Measurements from ENCODE around the gene THAP5. TPM values are rescaled to one million over a fixed set of nuclear protein-coding genes. Genes with fewer than 3 reads are reported as not detected.
A peak's percentile ranks its signal among the peaks of the same experiment; 100 is the strongest.

THAP5 gene
- total RNA-seq, 1 experiment from 2014 or later = 19.5 TPM

GRCh38 chr7:108596560-108596959 is 27.1 kb upstream of the THAP5 start (continued):
- TF ChIP-seq AFF4 (CRISPR knock-in tag; IDR thresholded peaks at IDR 0.05; ENCODE audit: borderline replicate concordance) = no peak
- TF ChIP-seq MLX (CRISPR knock-in tag; IDR thresholded peaks at IDR 0.05) = no peak
- no peak for TF ChIP-seq ARID4B (CRISPR knock-in tag; IDR thresholded peaks at IDR 0.05; ENCODE audit: borderline replicate concordance)
- no peak for TF ChIP-seq NR3C1 (CRISPR knock-in tag; conservative IDR thresholded peaks at IDR 0.05; ENCODE audit: low read depth)

GRCh38 chr7:108592646-108593201 is 23.2 kb upstream of the THAP5 start:
- no peak overlapping the region for H3K27ac Mint-ChIP-seq
- POLR2A ChIA-PET = no interaction called here

More at GRCh38 chr7:108592646-108593201, 23.2 kb upstream of the THAP5 start:
- Mint-ChIP-seq H3K36me3 (no peaks in the 10 kb centered on the region), H3K4me3 (no peak overlapping the region), H3K27me3 (ENCODE audit: low read depth) (no peaks in the 10 kb centered on the region; the same call in 1 of the 2 replicates), H3K9me3 (peaks cover 4% of the 10 kb centered on the region; the same call in 1 of the 2 replicates), H3K4me1 (peaks cover 17% of the 10 kb centered on the region)
- peak; percentile 46 for ATAC-seq
- CTCF ChIA-PET = no interaction called here
- no peak for TF ChIP-seq ZMAT4 (CRISPR knock-in tag; IDR thresholded peaks at IDR 0.05)
- TF ChIP-seq IRF1 (CRISPR knock-in tag; IDR thresholded peaks at IDR 0.05) = no peak
- TF ChIP-seq ATF2 (CRISPR knock-in tag; IDR thresholded peaks at IDR 0.05; ENCODE audit: borderline replicate concordance, low read depth) = no peak
- no peak for TF ChIP-seq ZNF317 (CRISPR knock-in tag; IDR thresholded peaks at IDR 0.05; ENCODE audit: borderline replicate concordance, low read depth)
- no peak for TF ChIP-seq E2F4 (CRISPR knock-in tag; IDR thresholded peaks at IDR 0.05; ENCODE audit: borderline replicate concordance, low read depth)
- no peak for TF ChIP-seq ETV6 (CRISPR knock-in tag; IDR thresholded peaks at IDR 0.05)
- DNase-seq (ENCODE audit: low spot score) = no peak
